SK-N-SH treated with all-trans-retinoic acid at 6 μM for 48 hours (cell line): Measurements from ENCODE around the gene MYO5B.

Experiments
- PATZ1 ChIP-seq: fragments of 250-450 bp; sonication (Bioruptor Pico); IDR thresholded peaks from 2 replicates; pipeline ENCODE4 v1.8.0; 2020; ENCODE audit warnings: mild to moderate bottlenecking, moderate library complexity, borderline replicate concordance
- TSHZ2 ChIP-seq: fragments of 250-450 bp; sonication (Bioruptor Pico); IDR thresholded peaks from 2 replicates; pipeline ENCODE4 v1.5.0; 2020; ENCODE audit warnings: mild to moderate bottlenecking, moderate library complexity
- ZFP30 ChIP-seq: fragments of 450-650 bp; formaldehyde crosslinking; IDR thresholded peaks from 2 replicates; pipeline ENCODE4 v1.5.0; 2022; ENCODE audit warnings: mild to moderate bottlenecking, moderate library complexity

GRCh38 chr18:49812286-49813068 lies 382.5 kb downstream of the MYO5B start:
- no peak for TF ChIP-seq TSHZ2 (CRISPR knock-in tag)
- no peak for TF ChIP-seq PATZ1 (CRISPR knock-in tag)
- TF ChIP-seq ZFP30 (CRISPR knock-in tag), result no peak
